IMR-90 (cell line): ENCODE results near the gene TMEM209. TPM values are rescaled to one million over a fixed set of nuclear protein-coding genes. Genes with fewer than 3 reads are reported as not detected.

Experiments
- ATAC-seq: fragments of 200-7000 bp; cut with Tn5 transposase; 2 replicates; pipeline ENCODE4 v1.9.1; 2020; ENCODE audit warnings: low read depth, mild to moderate bottlenecking, moderate library complexity
- BruUV-seq: library from RNA; stranded (reverse); fragments of 400-500 nt; replicated peaks from 2 replicates; lab custom pipeline; 2021; lab: Mats Ljungman, UMichigan
- CTCF ChIA-PET: fragments of 300-600 bp; formaldehyde crosslinking; extraction: SDS; loops from one replicate; lab custom pipeline; 2021; ENCODE audit warnings: antibody characterized with exemption; lab: Yijun Ruan, JAX
- POLR2A ChIA-PET: fragments of 300-600 bp; sonication (Branson Sonifier 250); formaldehyde crosslinking; loops from one replicate; lab custom pipeline; 2022; ENCODE audit warnings: antibody characterized with exemption; ENCODE audit not compliant: unreplicated experiment; lab: Charles Lee
- DNase-seq: peaks from one replicate; pipeline ENCODE4 v3.0.0; 2013
- H2AFZ ChIP-seq: replicated peaks from 2 replicates; pipeline ENCODE3; 2013; ENCODE audit warnings: low read length, mild to moderate bottlenecking; ENCODE audit not compliant: poor library complexity
- H2AK5ac ChIP-seq: 2 replicates; pipeline ENCODE4 v1.6.1; 2013; ENCODE audit warnings: low read depth, low read length, inconsistent platforms
- H2AK9ac ChIP-seq: replicated peaks from 2 replicates; pipeline ENCODE3; 2013; ENCODE audit warnings: mild to moderate bottlenecking, low read depth, low read length, moderate library complexity; ENCODE audit not compliant: poor library complexity
- H2BK120ac ChIP-seq: 2 replicates; pipeline ENCODE4 v1.6.1; 2013; ENCODE audit warnings: low read depth, low read length, inconsistent platforms
- H2BK15ac ChIP-seq: 3 replicates; pipeline ENCODE4 v1.6.1; 2013; ENCODE audit warnings: low read depth, low read length, inconsistent platforms
- H2BK20ac ChIP-seq: 2 replicates; pipeline ENCODE4 v1.6.1; 2013; ENCODE audit warnings: low read depth, mild to moderate bottlenecking, inconsistent platforms, low read length, moderate library complexity
- H2BK5ac ChIP-seq: 2 replicates; pipeline ENCODE4 v1.6.1; 2013; ENCODE audit warnings: mild to moderate bottlenecking, low read depth, low read length, inconsistent platforms; ENCODE audit not compliant: poor library complexity, severe bottlenecking
- H3K14ac ChIP-seq: replicated peaks from 2 replicates; pipeline ENCODE4 v1.6.1; 2013; ENCODE audit warnings: low read depth, low read length, inconsistent platforms
- H3K18ac ChIP-seq: 2 replicates; pipeline ENCODE4 v1.6.1; 2013; ENCODE audit warnings: low read depth, low read length, control low read depth
- H3K23ac ChIP-seq: 2 replicates; pipeline ENCODE4 v1.6.1; 2013; ENCODE audit warnings: low read depth, low read length, inconsistent platforms
- H3K27ac ChIP-seq: 2 replicates; pipeline ENCODE4 v1.5.1; 2013; ENCODE audit warnings: mild to moderate bottlenecking, control low read depth, low read length; ENCODE audit not compliant: insufficient read depth
- H3K27me3 ChIP-seq: 2 replicates; pipeline ENCODE4 v1.6.1; 2013; ENCODE audit warnings: low read length; ENCODE audit not compliant: control insufficient read depth, insufficient read depth
- H3K36me3 ChIP-seq: 2 replicates; pipeline ENCODE4 v1.6.1; 2013; ENCODE audit warnings: low read length, mixed read lengths; ENCODE audit not compliant: control insufficient read depth, insufficient read depth
- H3K4ac ChIP-seq: 2 replicates; pipeline ENCODE4 v1.6.1; 2013; ENCODE audit warnings: low read depth, low read length, inconsistent platforms
- H3K4me1 ChIP-seq: 2 replicates; pipeline ENCODE4 v1.6.1; 2013; ENCODE audit warnings: low read length, mixed read lengths; ENCODE audit not compliant: control insufficient read depth, insufficient read depth
- H3K4me2 ChIP-seq: 2 replicates; pipeline ENCODE4 v1.6.1; 2013; ENCODE audit warnings: low read depth, mild to moderate bottlenecking, control low read depth, low read length, moderate library complexity
- H3K4me3 ChIP-seq: 2 replicates; pipeline ENCODE4 v1.5.1; 2013; ENCODE audit warnings: low read depth, mild to moderate bottlenecking, control low read depth, low read length, moderate library complexity; ENCODE audit not compliant: insufficient read depth
- H3K56ac ChIP-seq: 2 replicates; pipeline ENCODE4 v1.6.1; 2013; ENCODE audit warnings: low read length, inconsistent platforms; ENCODE audit not compliant: insufficient read depth; ENCODE audit errors: extremely low read depth
- H3K79me1 ChIP-seq, 2 experiments: 2 replicates each; pipeline ENCODE4 v1.6.1; 2013; ENCODE audit warnings: low read length in 2 of 2, inconsistent platforms in 1 of 2, low read depth in 1 of 2
- H3K9ac ChIP-seq: 2 replicates; pipeline ENCODE4 v1.6.1; 2013; ENCODE audit warnings: low read depth, low read length, control low read depth
- H3K9me1 ChIP-seq: 2 replicates; pipeline ENCODE4 v1.6.1; 2013; ENCODE audit warnings: low read length, inconsistent platforms; ENCODE audit not compliant: insufficient read depth
- H3K9me3 ChIP-seq: 2 replicates; pipeline ENCODE4 v1.6.1; 2013; ENCODE audit warnings: low read length; ENCODE audit not compliant: control insufficient read depth, insufficient read depth
- H4K20me1 ChIP-seq: 2 replicates; pipeline ENCODE4 v1.6.1; 2013; ENCODE audit warnings: low read length, inconsistent platforms; ENCODE audit not compliant: insufficient read depth
- H4K5ac ChIP-seq: 2 replicates; pipeline ENCODE4 v1.6.1; 2013; ENCODE audit warnings: mild to moderate bottlenecking, low read depth, low read length, control low read depth
- H4K8ac ChIP-seq, 2 experiments: 2 replicates each; pipeline ENCODE4 v1.6.1; 2013; ENCODE audit warnings: low read depth in 2 of 2, low read length in 2 of 2, control low read depth in 1 of 2, inconsistent platforms in 1 of 2
- H4K91ac ChIP-seq: 2 replicates; pipeline ENCODE4 v1.6.1; 2013; ENCODE audit warnings: low read depth, low read length, inconsistent platforms; ENCODE audit not compliant: insufficient read depth
- BHLHE40 ChIP-seq: fragments of 150-350 bp; IDR thresholded peaks from 2 replicates; pipeline ENCODE4 v1.6.1; 2016; ENCODE audit warnings: mild to moderate bottlenecking, low read depth, low read length
- CEBPB ChIP-seq: IDR thresholded peaks from 2 replicates; pipeline ENCODE4 v1.6.1; 2012; ENCODE audit warnings: low read depth, low read length, improper control_type of control experiment
- CHD1 ChIP-seq: IDR thresholded peaks from 2 replicates; pipeline ENCODE4 v1.6.1; 2012; ENCODE audit warnings: low read depth, low read length, improper control_type of control experiment
- CTCF ChIP-seq: conservative IDR thresholded peaks from 2 replicates; pipeline ENCODE4 v1.5.1; 2012; ENCODE audit warnings: mild to moderate bottlenecking, low read depth, low read length, improper control_type of control experiment
- ELK1 ChIP-seq: fragments of 150-350 bp; IDR thresholded peaks from 2 replicates; pipeline ENCODE4 v1.6.1; 2016; ENCODE audit warnings: low read depth, mild to moderate bottlenecking, low read length, moderate library complexity, borderline replicate concordance
- FOS ChIP-seq: fragments of 150-350 bp; IDR thresholded peaks from 2 replicates; pipeline ENCODE4 v1.6.1; 2016; ENCODE audit warnings: low read depth, low read length
- MAFK ChIP-seq: IDR thresholded peaks from 2 replicates; pipeline ENCODE4 v1.6.1; 2012; ENCODE audit warnings: low read depth, low read length, improper control_type of control experiment
- MAZ ChIP-seq: IDR thresholded peaks from 2 replicates; pipeline ENCODE4 v1.6.1; 2012; ENCODE audit warnings: low read depth, mild to moderate bottlenecking, low read length, improper control_type of control experiment, moderate library complexity, borderline replicate concordance
- MXI1 ChIP-seq: IDR thresholded peaks from 2 replicates; pipeline ENCODE4 v1.6.1; 2012; ENCODE audit warnings: low read depth, mild to moderate bottlenecking, low read length, moderate library complexity, borderline replicate concordance
- NFE2L2 ChIP-seq: fragments of 150-350 bp; IDR thresholded peaks from 2 replicates; pipeline ENCODE4 v1.6.1; 2016; ENCODE audit warnings: low read depth, mild to moderate bottlenecking, low read length
- RAD21 ChIP-seq: IDR thresholded peaks from 2 replicates; pipeline ENCODE4 v1.6.1; 2012; ENCODE audit warnings: low read length, improper control_type of control experiment
- RCOR1 ChIP-seq: IDR thresholded peaks from 2 replicates; pipeline ENCODE4 v1.6.1; 2012; ENCODE audit warnings: mild to moderate bottlenecking, low read length, improper control_type of control experiment; ENCODE audit not compliant: insufficient replicate concordance
- RFX5 ChIP-seq: IDR thresholded peaks from 2 replicates; pipeline ENCODE4 v1.8.0; 2012; ENCODE audit warnings: low read depth, mild to moderate bottlenecking, low read length, moderate library complexity
- SMC3 ChIP-seq: fragments of 150-350 bp; IDR thresholded peaks from 2 replicates; pipeline ENCODE4 v1.6.1; 2016; ENCODE audit warnings: low read depth, mild to moderate bottlenecking, antibody characterized with exemption, low read length, moderate library complexity
- USF2 ChIP-seq: fragments of 150-350 bp; IDR thresholded peaks from 2 replicates; pipeline ENCODE4 v1.6.1; 2017; ENCODE audit warnings: mild to moderate bottlenecking, antibody characterized with exemption, low read length, low read depth
- WGBS, 2 experiments: methylation state at CpG; one replicate each; pipeline versions ENCODE4 v1.1.5 to v1.1.7; 2013; ENCODE audit warnings: missing lambda C conversion rate in 2 of 2; ENCODE audit not compliant: insufficient read length in 1 of 2; ENCODE audit errors: extremely low coverage in 2 of 2; 5-methylcytosine and 5-hydroxymethylcytosine counted together
- dilution Hi-C: fragments of 300-500 bp; cut with HindIII; formaldehyde crosslinking; loops from one replicate; pipeline ENCODE4 v1.14.3; 2018; ENCODE audit warnings: low sequenced_read_pairs; ENCODE audit not compliant: unreplicated experiment
- in situ Hi-C: fragments of 300-500 bp; cut with MboI; formaldehyde crosslinking; loops from 3 replicates; pipeline ENCODE4 v1.14.3; 2019; ENCODE audit warnings: low sequenced_read_pairs, inconsistent platforms, mixed read lengths
- intact Hi-C: fragments of 100-400 bp; cut with micrococcal nuclease; formaldehyde crosslinking; loops from 2 replicates; pipeline ENCODE4 v1.10.0; 2022
- polyA plus RNA-seq, 3 experiments: library from polyadenylated mRNA; depleted of rRNA; stranded (reverse); fragments of >200 nt; gene quantifications; 2 replicates each; pipeline ENCODE4 v1.2.3, GENCODE V29; 2012; ENCODE audit warnings: low replicate concordance in 1 of 3
- total RNA-seq: library from RNA; depleted of rRNA; stranded (reverse); fragments of >200 nt; gene quantifications from 2 replicates; pipeline ENCODE4 v1.2.3, GENCODE V29; 2012

Gene TMEM209
- total and polyA plus RNA-seq, 2 of the 4 experiments (the other 2 are of a cell fraction) = 8.0 to 11.3 TPM

- Histone ChIP-seq H2BK120ac (no peak overlapping the region), H3K4me2 (no peak overlapping the region), H3K14ac (no peak overlapping the region), H2AK9ac (no peak overlapping the region), H4K8ac (no peak overlapping the region), H2AK5ac (no peak overlapping the region), H3K27me3 (no peaks in the 10 kb centered on the region), H3K4ac (no peak overlapping the region), H3K56ac (no peak overlapping the region), H3K9me3 (no peaks in the 10 kb centered on the region), H2BK15ac (no peak overlapping the region), H2BK20ac (no peak overlapping the region), H3K27ac (no peak overlapping the region), H3K36me3 (no peaks in the 10 kb centered on the region), H4K91ac (no peak overlapping the region), H4K20me1 (no peaks in the 10 kb centered on the region), H3K9me1 (no peaks in the 10 kb centered on the region), H3K4me3 (no peak overlapping the region), H3K79me1 (no peaks in the 10 kb centered on the region), H3K18ac (no peak overlapping the region), H3K9ac (no peak overlapping the region), H2AFZ (no peak overlapping the region), H3K23ac (no peak overlapping the region), H3K4me1 (no peaks in the 10 kb centered on the region; the same call in 1 of the 2 replicates), H4K5ac (no peak overlapping the region), H2BK5ac (no peak overlapping the region)
- DNase-seq = no peak
- no TSS peak for BruUV-seq
- intact Hi-C loops = no loop called here
- POLR2A ChIA-PET = no interaction called here
- ATAC-seq = no peak
- dilution Hi-C loops = no loop called here
- CTCF ChIA-PET = no interaction called here
- TF ChIP-seq RCOR1 (no peak), CHD1 (no peak), MAZ (no peak), CTCF (no peak), FOS (no peak), NFE2L2 (no peak), CEBPB (no peak), RAD21 (no peak), SMC3 (no peak), ELK1 (no peak), USF2 (no peak), BHLHE40 (no peak), RFX5 (no peak), MXI1 (no peak), MAFK (no peak)
- in situ Hi-C loops = no loop called here
- no CpG with 5 or more reads among the region's 1 CpG for WGBS, 2 experiments
These were observed 22.8 kb upstream of the TMEM209 start for GRCh38 chr7:130227883-130228575.
